SK-N-SH (cell line): ENCODE measurements around the gene TMUB1. TPM values are rescaled to one million over a fixed set of nuclear protein-coding genes. Genes with fewer than 3 reads are reported as not detected.

Source experiments
- CTCF ChIA-PET: fragments of 300-600, 350-600 bp; formaldehyde crosslinking; extraction: SDS; loops from one replicate; lab custom pipeline; 2021; lab: Yijun Ruan, JAX
- POLR2A ChIA-PET: fragments of 350-600 bp; sonication (Branson Sonifier 250); formaldehyde crosslinking; extraction: SDS; loops from one replicate; lab custom pipeline; 2020; ENCODE audit warnings: antibody characterized with exemption, inconsistent platforms; lab: Yijun Ruan, JAX
- DNase-seq: peaks from one replicate; pipeline ENCODE4 v3.0.0; 2012
- H2AFZ ChIP-seq: fragments of 200-600 bp; sonication (generic); 2 replicates; pipeline ENCODE4 v1.8.1; 2016; ENCODE audit warnings: antibody characterized with exemption, mild to moderate bottlenecking, low read depth
- H3F3A ChIP-seq: fragments of 200-600 bp; sonication (generic); replicated peaks from 2 replicates; pipeline ENCODE3; 2016; ENCODE audit warnings: antibody characterized with exemption, mild to moderate bottlenecking; ENCODE audit not compliant: insufficient read depth
- H3K27ac ChIP-seq, 2 experiments: fragments of 200-500 bp in 1 of 2; fragments of 200-600 bp in 1 of 2; sonication (Bioruptor generic) in 1 of 2; sonication (generic), shearing (Covaris generic) in 1 of 2; 2 replicates each; pipeline versions ENCODE4 v1.5.1 to v1.6.1; 2014 to 2016; ENCODE audit warnings: low read depth in 2 of 2, inconsistent platforms in 1 of 2, low read length in 1 of 2, mild to moderate bottlenecking in 1 of 2, mixed read lengths in 1 of 2
- H3K27me3 ChIP-seq: fragments of 200-600 bp; sonication (generic), shearing (Covaris generic); 2 replicates; pipeline ENCODE4 v1.6.1; 2016; ENCODE audit warnings: mixed run types; ENCODE audit not compliant: insufficient read depth
- H3K36me3 ChIP-seq, 2 experiments: fragments of 200-500 bp in 1 of 2; fragments of 200-600 bp in 1 of 2; sonication (Bioruptor generic) in 1 of 2; sonication (generic) in 1 of 2; replicated peaks in 1 of 2; 2 replicates each; pipeline versions ENCODE3 to v1.5.1; 2014 to 2016; ENCODE audit warnings: low read length in 1 of 2, mild to moderate bottlenecking in 1 of 2; ENCODE audit not compliant: insufficient read depth in 2 of 2, control insufficient read depth in 1 of 2
- H3K4me1 ChIP-seq, 2 experiments: fragments of 200-500 bp in 1 of 2; fragments of 200-600 bp in 1 of 2; sonication (Bioruptor generic) in 1 of 2; sonication (generic), shearing (Covaris generic) in 1 of 2; 2 replicates each; pipeline versions ENCODE4 v1.5.1 to v1.6.1; 2014 to 2016; ENCODE audit warnings: low read depth in 1 of 2, low read length in 1 of 2, mixed run types in 1 of 2; ENCODE audit not compliant: insufficient read depth in 2 of 2, control insufficient read depth in 1 of 2
- H3K4me2 ChIP-seq: fragments of 200-600 bp; sonication (generic), shearing (Covaris generic); 2 replicates; pipeline ENCODE4 v1.6.1; 2017; ENCODE audit warnings: mixed run types
- H3K4me3 ChIP-seq, 2 experiments: fragments of 200-500 bp in 1 of 2; fragments of 200-600 bp in 1 of 2; sonication (Bioruptor generic) in 1 of 2; sonication (generic), shearing (Covaris generic) in 1 of 2; 2 replicates each; pipeline versions ENCODE4 v1.5.1 to v1.8.1; 2014 to 2016; ENCODE audit warnings: low read depth in 2 of 2, inconsistent platforms in 1 of 2, low read length in 1 of 2, mild to moderate bottlenecking in 1 of 2, mixed read lengths in 1 of 2, moderate library complexity in 1 of 2
- H3K79me2 ChIP-seq: fragments of 200-600 bp; sonication (generic); 2 replicates; pipeline ENCODE4 v1.8.1; 2017; ENCODE audit warnings: mild to moderate bottlenecking; ENCODE audit not compliant: insufficient read depth
- H3K9ac ChIP-seq: fragments of 200-600 bp; sonication (generic); 2 replicates; pipeline ENCODE4 v1.6.1; 2017; ENCODE audit warnings: mixed run types
- H3K9me2 ChIP-seq: fragments of 200-600 bp; sonication (generic); 2 replicates; pipeline ENCODE4 v1.6.1; 2017; ENCODE audit warnings: mixed run types
- H3K9me3 ChIP-seq: fragments of 200-600 bp; sonication (generic); 2 replicates; pipeline ENCODE4 v1.6.1; 2017; ENCODE audit warnings: mixed run types, mild to moderate bottlenecking, moderate library complexity
- H4K20me1 ChIP-seq: fragments of 200-600 bp; sonication (generic); 2 replicates; pipeline ENCODE4 v1.6.1; 2017; ENCODE audit warnings: mild to moderate bottlenecking, mixed run types; ENCODE audit not compliant: insufficient read depth
- CHD2 ChIP-seq: fragments of 150-350 bp; IDR thresholded peaks from 2 replicates; pipeline ENCODE4 v1.6.1; 2018; ENCODE audit warnings: low read length; ENCODE audit not compliant: partially characterized antibody
- CTCF ChIP-seq: fragments of 200-600 bp; sonication (generic); IDR thresholded peaks from 2 replicates; pipeline ENCODE4 v1.6.1; 2017; ENCODE audit warnings: antibody characterized with exemption, mild to moderate bottlenecking, moderate library complexity
- ELF1 ChIP-seq: IDR thresholded peaks from 2 replicates; pipeline ENCODE4 v1.4.0; 2012
- EP300 ChIP-seq, 2 experiments: IDR thresholded peaks; 2 replicates each; pipeline versions ENCODE4 v1.4.0 to v1.6.1; 2012; ENCODE audit warnings: borderline replicate concordance in 1 of 2, low read depth in 1 of 2, low read length in 1 of 2
- EZH2phosphoT487 ChIP-seq: fragments of 200-600 bp; sonication (generic); IDR thresholded peaks from 2 replicates; pipeline ENCODE4 v1.6.1; 2017; ENCODE audit warnings: low read depth, mixed run types, mild to moderate bottlenecking, antibody characterized with exemption, moderate library complexity, borderline replicate concordance
- FOSL2 ChIP-seq: IDR thresholded peaks from 2 replicates; pipeline ENCODE4 v1.4.0; 2012; ENCODE audit warnings: low read depth, mild to moderate bottlenecking, moderate library complexity, borderline replicate concordance
- FOXM1 ChIP-seq: IDR thresholded peaks from 2 replicates; pipeline ENCODE4 v1.4.0; 2012; ENCODE audit warnings: low read depth, mild to moderate bottlenecking
- GABPA ChIP-seq: IDR thresholded peaks from 2 replicates; pipeline ENCODE4 v1.4.0; 2012; ENCODE audit warnings: low read depth, mild to moderate bottlenecking
- GATA2 ChIP-seq: sonication (generic); formaldehyde crosslinking; IDR thresholded peaks from 2 replicates; pipeline ENCODE4 v1.5.0; 2020; ENCODE audit warnings: mild to moderate bottlenecking, missing genetic modification reagents
- IRF3 ChIP-seq: fragments of 150-350 bp; IDR thresholded peaks from 2 replicates; pipeline ENCODE4 v1.6.1; 2016; ENCODE audit warnings: mild to moderate bottlenecking, low read depth, low read length
- JUND ChIP-seq: IDR thresholded peaks from 2 replicates; pipeline ENCODE4 v1.4.0; 2012
- MXI1 ChIP-seq: IDR thresholded peaks from 2 replicates; pipeline ENCODE4 v1.6.1; 2012; ENCODE audit warnings: mild to moderate bottlenecking, low read depth, low read length, improper control_type of control experiment
- NFIC ChIP-seq: IDR thresholded peaks from 2 replicates; pipeline ENCODE4 v1.4.0; 2012; ENCODE audit warnings: borderline replicate concordance
- PBX3 ChIP-seq: IDR thresholded peaks from 2 replicates; pipeline ENCODE4; 2012
- POLR2AphosphoS5 ChIP-seq: IDR thresholded peaks from 2 replicates; pipeline ENCODE4 v1.6.1; 2012; ENCODE audit warnings: low read depth, low read length
- RCOR1 ChIP-seq: fragments of 150-350 bp; IDR thresholded peaks from 2 replicates; pipeline ENCODE4 v1.6.1; 2017; ENCODE audit warnings: antibody characterized with exemption, low read length
- RXRA ChIP-seq: IDR thresholded peaks from 2 replicates; pipeline ENCODE4 v1.4.0; 2012; ENCODE audit warnings: low read depth, mild to moderate bottlenecking, borderline replicate concordance
- SIN3A ChIP-seq: IDR thresholded peaks from 2 replicates; pipeline ENCODE4 v1.6.1; 2012; ENCODE audit warnings: low read depth, mild to moderate bottlenecking, low read length, moderate library complexity, borderline replicate concordance
- TCF12 ChIP-seq: IDR thresholded peaks from 2 replicates; pipeline ENCODE4 v1.4.0; 2012
- TEAD4 ChIP-seq: IDR thresholded peaks from 2 replicates; pipeline ENCODE4 v1.4.0; 2012; ENCODE audit warnings: mild to moderate bottlenecking, borderline replicate concordance; ENCODE audit not compliant: insufficient read depth
- USF2 ChIP-seq: fragments of 150-350 bp; IDR thresholded peaks from 2 replicates; pipeline ENCODE4 v1.6.1; 2017; ENCODE audit warnings: antibody characterized with exemption, low read length, low read depth, borderline replicate concordance
- YY1 ChIP-seq: IDR thresholded peaks from 2 replicates; pipeline ENCODE4 v1.4.0; 2012; ENCODE audit warnings: low read depth, mild to moderate bottlenecking
- WGBS: methylation state at CpG from one replicate; pipeline ENCODE4 v1.1.6; 2017; ENCODE audit warnings: low lambda C conversion rate; 5-methylcytosine and 5-hydroxymethylcytosine counted together
- polyA plus RNA-seq, 3 experiments: library from polyadenylated mRNA; depleted of rRNA; stranded (reverse); fragments of >200 nt; gene quantifications; 2 replicates each; pipeline ENCODE4 v1.2.3, GENCODE V29; 2012

The TMUB1 gene
- polyA plus RNA-seq, 1 of the 3 experiments (the other 2 are of a cell fraction): 60.6 TPM

- Histone ChIP-seq H3K4me3 (no peak overlapping the region), H3K9me3 (no peaks in the 10 kb centered on the region), H3K36me3 (peaks cover 0 to 4% of the 10 kb centered on the region in 2 experiments), H3F3A (peaks cover 34% of the 10 kb centered on the region), H3K4me1 (peaks cover 0 to 12% of the 10 kb centered on the region in 2 experiments; a peak in 1 of 4 replicates), H3K9ac (no peak overlapping the region), H3K9me2 (no peaks in the 10 kb centered on the region), H3K4me2 (peak overlapping the region; percentile 29; the same call in 1 of the 2 replicates), H3K27ac (peak overlapping the region in 1 of 2 experiments; percentile 45; a peak in 2 of 4 replicates), H3K79me2 (peaks cover 94% of the 10 kb centered on the region), H4K20me1 (peaks cover 98% of the 10 kb centered on the region), H2AFZ (no peak overlapping the region), H3K27me3 (no peaks in the 10 kb centered on the region)
- TF ChIP-seq NFIC (peak; percentile 53; the same call in 1 of the 2 replicates), TEAD4 (no peak), IRF3 (no peak), TCF12 (peak; percentile 20; the same call in 1 of the 2 replicates)
- POLR2A ChIA-PET: no interaction called here
- CTCF ChIA-PET: interaction anchor here (1.1 to 18.7 kb wide), 4 partner anchors 19 to 64 kb away, joined by 3 to 474 read pairs (median 122); partner anchors contain the start of genes AGAP3, FASTK and TMUB1
- no peak for DNase-seq
- 91% methylated on average over 23 of the region's 23 CpGs for WGBS
Observed at GRCh38 chr7:151104411-151105235, 21.3 kb upstream of the TMUB1 start.

GRCh38 chr7:151103973-151104372 is 20.7 kb upstream of the TMUB1 start:
- H3K9me2 ChIP-seq: no peaks in the 10 kb centered on the region
- H3K4me1 ChIP-seq: peaks cover 0 to 10% of the 10 kb centered on the region in 2 experiments; a peak in 1 of 4 replicates
- peaks cover 94% of the 10 kb centered on the region for H3K79me2 ChIP-seq
- no peak for DNase-seq
- no peak overlapping the region for H3K9ac ChIP-seq
- H3K9me3 ChIP-seq: no peaks in the 10 kb centered on the region
- peaks cover 0 to 4% of the 10 kb centered on the region in 2 experiments for H3K36me3 ChIP-seq
- CTCF ChIA-PET: interaction anchor here (1.1 to 18.7 kb wide), 5 partner anchors 9 to 91 kb away, joined by 3 to 474 read pairs (median 54); partner anchors contain the start of genes AGAP3, FASTK and TMUB1
- peaks cover 31% of the 10 kb centered on the region for H3F3A ChIP-seq
- H2AFZ ChIP-seq: no peak overlapping the region
- 93% methylated on average over 12 of the region's 12 CpGs for WGBS
- H3K4me3 ChIP-seq: no peak overlapping the region
- H3K4me2 ChIP-seq: no peak overlapping the region
- H3K27me3 ChIP-seq: no peaks in the 10 kb centered on the region
- H3K27ac ChIP-seq: peak overlapping the region in 1 of 2 experiments; percentile 45; a peak in 1 of 4 replicates
- H4K20me1 ChIP-seq: peaks cover 96% of the 10 kb centered on the region
- POLR2A ChIA-PET: no interaction called here
- TF ChIP-seq USF2 (no peak), FOXM1 (no peak), RCOR1 (no peak), CHD2 (no peak), EZH2phosphoT487 (no peak), GATA2 (CRISPR knock-in tag) (no peak), SIN3A (no peak), POLR2AphosphoS5 (no peak), JUND (no peak), YY1 (no peak), ELF1 (no peak), GABPA (no peak), EP300 (IDR thresholded peaks at IDR 0.05; ENCODE audit: borderline replicate concordance in 1 of 2, low read depth in 1 of 2, low read length in 1 of 2) (no peak), RXRA (no peak), CTCF (no peak), MXI1 (no peak), FOSL2 (no peak), PBX3 (no peak)
